Bronchial epithelial cell (primary cell): ENCODE data around the gene P2RY2. TPM values are rescaled to one million over a fixed set of nuclear protein-coding genes. Genes with fewer than 3 reads are reported as not detected.
"Not testable (repeated sequence)": the region's sequence is repeated elsewhere in the genome, so short reads cannot be mapped to it uniquely, and the experiment has no call there.

Experiments
- DNase-seq: peaks from one replicate; pipeline ENCODE4 v3.0.0-alpha.2; 2010; ENCODE audit warnings: low read depth
- FAIRE-seq: peaks from 2 replicates; lab custom pipeline; 2011; peaks lifted over from hg19 to GRCh38; lab: Jason Lieb, UNC
- H3K27me3 ChIP-seq: 2 replicates; pipeline ENCODE4 v1.5.1; 2011; ENCODE audit warnings: low read length; ENCODE audit not compliant: control insufficient read depth, insufficient read depth
- H3K36me3 ChIP-seq: 2 replicates; pipeline ENCODE4 v1.5.1; 2011; ENCODE audit warnings: low read length; ENCODE audit not compliant: control insufficient read depth, insufficient read depth
- H3K4me3 ChIP-seq: 2 replicates; pipeline ENCODE4 v1.5.1; 2011; ENCODE audit warnings: mild to moderate bottlenecking, low read depth, low read length, control low read depth
- CTCF ChIP-seq: IDR thresholded peaks from 2 replicates; pipeline ENCODE4 v1.5.1; 2011; ENCODE audit warnings: mild to moderate bottlenecking, moderate library complexity, low read length, control low read depth, inconsistent platforms; ENCODE audit not compliant: insufficient read depth, severe bottlenecking
- total RNA-seq: library from RNA; depleted of rRNA; stranded (reverse); fragments of >200 nt; gene quantifications from 2 replicates; pipeline ENCODE4 v1.2.1, GENCODE V29; 2014

The P2RY2 gene
- total RNA-seq, 1 donor from 2014 or later, result 9.0 TPM

- peak; percentile 66 for DNase-seq
- no peak overlapping the region for H3K4me3 ChIP-seq
These were observed 20.7 kb upstream of the P2RY2 start for GRCh38 chr11:73197348-73197747.

GRCh38 chr11:73197787-73198186, 20.3 kb upstream of the P2RY2 start:
- DNase-seq, result not testable (repeated sequence)

More at GRCh38 chr11:73197348-73197747, 20.7 kb upstream of the P2RY2 start:
- no peak for FAIRE-seq
- H3K36me3 ChIP-seq, result no peaks in the 10 kb centered on the region
- no peak for TF ChIP-seq CTCF
- no peaks in the 10 kb centered on the region for H3K27me3 ChIP-seq

GRCh38 chr11:73198677-73199076, 19.4 kb upstream of the P2RY2 start:
- DNase-seq, result peak; percentile 67
- TF ChIP-seq CTCF, result no peak
- H3K27me3 ChIP-seq, result no peaks in the 10 kb centered on the region
- no peak for FAIRE-seq
- H3K4me3 ChIP-seq, result no peak overlapping the region
- H3K36me3 ChIP-seq, result no peaks in the 10 kb centered on the region

More at GRCh38 chr11:73197787-73198186, 20.3 kb upstream of the P2RY2 start:
- not testable (repeated sequence) for H3K4me3 ChIP-seq, H3K27me3 ChIP-seq, H3K36me3 ChIP-seq, FAIRE-seq

- Histone ChIP-seq H3K4me3 (no peak overlapping the region), H3K27me3 (no peaks in the 10 kb centered on the region), H3K36me3 (no peaks in the 10 kb centered on the region)
- DNase-seq (no peak), FAIRE-seq (no peak)
- TF ChIP-seq CTCF, result no peak
These were observed 18.6 kb upstream of the P2RY2 start for GRCh38 chr11:73199446-73199845.

GRCh38 chr11:73200256-73200655, 17.8 kb upstream of the P2RY2 start:
- no peak for TF ChIP-seq CTCF
- FAIRE-seq (no peak), DNase-seq (peak; percentile 54)
- Histone ChIP-seq H3K27me3 (no peaks in the 10 kb centered on the region), H3K4me3 (no peak overlapping the region), H3K36me3 (no peaks in the 10 kb centered on the region)

- FAIRE-seq (no peak), DNase-seq (peak; percentile 58)
- Histone ChIP-seq H3K4me3 (no peak overlapping the region), H3K36me3 (no peaks in the 10 kb centered on the region), H3K27me3 (no peaks in the 10 kb centered on the region)
- no peak for TF ChIP-seq CTCF
These were observed 16.8 kb upstream of the P2RY2 start for GRCh38 chr11:73201249-73201648.
